ENCODE results near the gene FOXP1.

DNA sequence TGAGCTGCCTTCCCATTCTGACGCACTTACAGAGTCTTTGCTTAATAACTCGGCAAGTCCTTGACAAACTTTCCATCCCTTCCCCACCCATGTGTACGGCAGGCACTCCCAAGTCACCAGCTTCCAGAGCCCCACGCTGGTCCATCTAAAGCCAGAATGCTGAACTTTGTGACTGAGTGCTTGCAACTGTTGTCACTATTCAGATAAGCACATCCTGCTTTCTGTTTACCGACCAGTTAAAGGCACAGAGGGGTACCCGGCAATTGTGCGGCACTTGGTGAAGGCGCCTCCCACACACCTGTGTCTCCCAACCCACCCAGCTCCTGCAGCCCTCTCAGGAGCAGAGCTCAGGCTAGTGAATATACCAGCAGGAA, 430.6 kb downstream of the FOXP1 start:
- TF ChIP-seq, protein P1, sequence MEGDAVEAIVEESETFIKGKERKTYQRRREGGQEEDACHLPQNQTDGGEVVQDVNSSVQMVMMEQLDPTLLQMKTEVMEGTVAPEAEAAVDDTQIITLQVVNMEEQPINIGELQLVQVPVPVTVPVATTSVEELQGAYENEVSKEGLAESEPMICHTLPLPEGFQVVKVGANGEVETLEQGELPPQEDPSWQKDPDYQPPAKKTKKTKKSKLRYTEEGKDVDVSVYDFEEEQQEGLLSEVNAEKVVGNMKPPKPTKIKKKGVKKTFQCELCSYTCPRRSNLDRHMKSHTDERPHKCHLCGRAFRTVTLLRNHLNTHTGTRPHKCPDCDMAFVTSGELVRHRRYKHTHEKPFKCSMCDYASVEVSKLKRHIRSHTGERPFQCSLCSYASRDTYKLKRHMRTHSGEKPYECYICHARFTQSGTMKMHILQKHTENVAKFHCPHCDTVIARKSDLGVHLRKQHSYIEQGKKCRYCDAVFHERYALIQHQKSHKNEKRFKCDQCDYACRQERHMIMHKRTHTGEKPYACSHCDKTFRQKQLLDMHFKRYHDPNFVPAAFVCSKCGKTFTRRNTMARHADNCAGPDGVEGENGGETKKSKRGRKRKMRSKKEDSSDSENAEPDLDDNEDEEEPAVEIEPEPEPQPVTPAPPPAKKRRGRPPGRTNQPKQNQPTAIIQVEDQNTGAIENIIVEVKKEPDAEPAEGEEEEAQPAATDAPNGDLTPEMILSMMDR (IDR thresholded peaks at IDR 0.05; ENCODE audit: low read depth, low read length, poor library complexity, severe bottlenecking) = no peak
- TF ChIP-seq EZH2phosphoT487 (IDR thresholded peaks at IDR 0.05; ENCODE audit: borderline replicate concordance, low read length) = no peak
